GM19099 (cell line): ENCODE data around the gene RRP1.

Source experiments
- POLR2A ChIP-seq: IDR thresholded peaks from 3 replicates; pipeline ENCODE4 v1.6.1; 2011; ENCODE audit warnings: low read depth; ENCODE audit not compliant: insufficient read length; ENCODE audit errors: extremely low read depth

The RRP1 gene

GRCh38 chr21:43789276-43790009, at the start of gene RRP1:
Gene RRP1, plus strand, starts transcription at chr21:43789577. Its CDS starts 53 bp downstream, at chr21:43789630.
- peak; percentile 89 for TF ChIP-seq POLR2A

GRCh38 chr21:43739621-43740435, 49.5 kb upstream of the RRP1 start:
- TF ChIP-seq POLR2A, result no peak

GRCh38 chr21:43740497-43741156, 48.8 kb upstream of the RRP1 start:
- no peak for TF ChIP-seq POLR2A

GRCh38 chr21:43741423-43742096, 47.8 kb upstream of the RRP1 start:
- no peak for TF ChIP-seq POLR2A

DNA sequence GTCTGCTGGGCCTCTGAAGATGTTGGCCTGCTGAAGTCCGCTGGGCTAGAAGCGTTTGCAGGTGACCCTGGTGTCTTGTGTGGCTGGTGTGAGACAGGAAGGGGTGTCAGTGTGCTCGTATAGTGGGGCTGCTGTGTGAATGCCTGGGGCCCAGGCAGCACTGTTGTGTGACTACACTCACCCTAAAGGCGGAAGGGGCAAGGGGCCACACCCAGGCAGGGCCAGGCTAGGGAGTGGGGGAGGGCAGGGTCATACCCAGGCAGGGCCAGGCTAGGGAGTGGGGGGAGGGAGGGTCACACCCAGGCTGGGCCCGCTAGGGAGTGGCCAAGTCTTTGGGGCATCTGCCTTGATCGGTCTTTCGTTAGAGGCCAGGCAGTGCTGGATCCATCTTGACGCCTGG, 45.4 kb upstream of the RRP1 start:
- TF ChIP-seq POLR2A, result no peak

DNA sequence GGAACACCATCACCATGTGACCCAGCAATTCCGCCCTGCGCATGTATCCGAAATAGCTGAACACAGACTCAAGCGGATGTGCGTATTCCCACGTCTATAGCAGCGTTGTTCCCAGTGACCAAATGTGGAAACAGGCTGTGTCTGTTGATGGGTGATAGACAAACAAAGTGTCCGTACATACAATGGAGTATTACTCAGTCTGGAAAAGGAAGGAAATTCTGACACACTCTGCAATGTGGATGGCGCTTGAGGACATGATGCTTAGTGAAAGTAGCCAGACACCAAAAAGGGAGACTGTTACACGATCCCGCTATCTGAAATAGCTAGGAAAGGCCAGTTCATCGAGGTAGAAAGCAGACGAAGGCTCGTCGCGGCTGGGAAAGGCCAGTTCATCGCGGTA, 44.7 kb upstream of the RRP1 start:
- TF ChIP-seq POLR2A, result no peak

GRCh38 chr21:43745772-43746517, 43.4 kb upstream of the RRP1 start:
- TF ChIP-seq POLR2A, result no peak

- no peak for TF ChIP-seq POLR2A
Measured at GRCh38 chr21:43748622-43749021, 40.8 kb upstream of the RRP1 start.

GRCh38 chr21:43749651-43750262, 39.6 kb upstream of the RRP1 start:
- TF ChIP-seq POLR2A, result no peak

- TF ChIP-seq POLR2A, result no peak
Measured at GRCh38 chr21:43750339-43751033, 38.9 kb upstream of the RRP1 start.

DNA sequence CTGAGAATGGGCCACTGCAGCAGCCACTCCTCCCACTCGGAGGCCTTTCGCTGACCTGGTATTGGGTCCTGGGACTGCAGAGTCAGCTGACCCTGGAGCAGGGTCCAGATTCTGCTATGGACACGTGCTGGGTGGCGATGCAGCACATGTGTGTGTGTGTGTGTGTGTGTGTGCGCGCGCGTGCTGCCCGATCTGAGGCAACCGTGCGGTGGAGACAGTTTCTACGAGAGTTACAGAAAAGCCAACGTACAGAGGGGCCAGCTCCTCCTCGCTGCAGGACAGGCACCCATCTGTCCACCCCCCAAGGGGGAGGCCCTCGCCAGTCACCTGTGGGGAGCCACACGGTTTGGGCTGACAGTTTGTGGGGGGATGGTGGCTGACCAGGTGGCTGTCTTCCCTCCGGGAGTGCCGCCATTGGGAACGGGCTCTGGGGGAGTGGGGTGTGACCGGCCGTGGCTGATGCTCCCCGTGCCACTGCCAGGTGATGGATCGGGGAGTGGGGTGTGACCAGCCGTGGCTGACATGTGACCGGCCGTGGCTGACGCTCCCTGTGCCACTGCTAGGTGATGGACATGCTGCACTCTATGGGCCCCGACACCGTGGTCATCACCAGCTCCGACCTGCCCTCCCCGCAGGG, 37.3 kb upstream of the RRP1 start:
- TF ChIP-seq POLR2A, result no peak

DNA sequence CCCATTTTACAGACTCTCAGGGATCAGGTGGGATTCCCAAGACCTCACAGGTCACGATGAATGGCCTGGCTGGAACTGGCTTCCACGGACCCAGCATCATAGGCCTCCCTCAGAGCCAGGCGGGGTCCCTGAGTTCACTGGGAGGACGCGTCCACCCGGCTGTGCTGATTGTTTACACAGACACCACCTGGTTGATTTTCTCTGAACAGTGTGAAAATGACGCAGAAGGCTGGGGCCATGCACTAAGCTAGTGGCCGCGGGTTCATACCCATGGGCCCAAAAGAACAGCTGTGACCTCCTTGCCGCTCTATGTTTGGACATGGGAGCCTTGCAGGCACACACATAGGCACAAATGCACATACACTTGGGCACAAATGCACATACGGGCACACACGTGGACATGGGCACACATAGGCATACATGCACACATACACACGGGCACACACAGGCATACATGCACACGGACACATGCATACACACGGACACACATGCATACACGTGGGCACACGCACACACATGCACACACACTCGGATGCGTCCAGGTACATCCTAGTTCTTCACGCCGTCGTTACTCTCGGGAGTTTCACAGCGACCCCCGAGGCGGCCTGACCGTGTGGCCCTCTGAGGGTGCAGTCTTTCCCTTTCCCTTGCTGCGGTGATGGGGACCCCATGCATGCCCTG, 36.5 kb upstream of the RRP1 start:
- no peak for TF ChIP-seq POLR2A
